GM18867 (cell line): ENCODE data around the gene BRD1.

Source experiments
- ATAC-seq: cut with Tn5 transposase; IDR thresholded peaks from one replicate; pipeline ENCODE4 v1.9.1; 2021; ENCODE audit warnings: mild to moderate bottlenecking, moderate library complexity; ENCODE audit not compliant: unreplicated experiment

Gene BRD1

GRCh38 chr22:49803737-49804375, 23.8 kb downstream of the BRD1 start:
- ATAC-seq, result no peak

- no peak for ATAC-seq
These were observed 24.5 kb downstream of the BRD1 start for GRCh38 chr22:49803134-49803533.

GRCh38 chr22:49801391-49802060, 26.1 kb downstream of the BRD1 start:
- ATAC-seq, result no peak

- no peak for ATAC-seq
These were observed 27.1 kb downstream of the BRD1 start for GRCh38 chr22:49800408-49801238.

- ATAC-seq, result no peak
These were observed 28.1 kb downstream of the BRD1 start for GRCh38 chr22:49799431-49800075.

- ATAC-seq, result no peak
These were observed 29.1 kb downstream of the BRD1 start for GRCh38 chr22:49798486-49799151.

- ATAC-seq, result no peak
These were observed 30.0 kb downstream of the BRD1 start for GRCh38 chr22:49797706-49798105.

- ATAC-seq, result no peak
These were observed 30.9 kb downstream of the BRD1 start for GRCh38 chr22:49796596-49797270.

GRCh38 chr22:49795521-49795920, 32.2 kb downstream of the BRD1 start:
- ATAC-seq, result no peak

GRCh38 chr22:49793871-49794270, 33.8 kb downstream of the BRD1 start:
- no peak for ATAC-seq

- ATAC-seq, result no peak
These were observed 34.4 kb downstream of the BRD1 start for GRCh38 chr22:49793296-49793695.

GRCh38 chr22:49792107-49792506, 35.6 kb downstream of the BRD1 start:
- no peak for ATAC-seq

- no peak for ATAC-seq
These were observed 36.0 kb downstream of the BRD1 start for GRCh38 chr22:49791682-49792081.

GRCh38 chr22:49790912-49791311, 36.8 kb downstream of the BRD1 start:
- no peak for ATAC-seq

- ATAC-seq, result no peak
These were observed 38.2 kb downstream of the BRD1 start for GRCh38 chr22:49789289-49790141.

GRCh38 chr22:49788504-49788903, 39.2 kb downstream of the BRD1 start:
- ATAC-seq, result no peak

GRCh38 chr22:49787861-49788260, 39.8 kb downstream of the BRD1 start:
- ATAC-seq, result no peak

- ATAC-seq, result no peak
These were observed 40.5 kb downstream of the BRD1 start for GRCh38 chr22:49786976-49787706.
